Heart right ventricle (tissue), 16 donors: ENCODE results near the gene CLCN4. TPM values are rescaled to one million over a fixed set of nuclear protein-coding genes. Genes with fewer than 3 reads are reported as not detected.
A peak's percentile ranks its signal among the peaks of the same experiment; 100 is the strongest.

Experiments
- ATAC-seq, 8 donors: fragments of 200-7000 bp; cut with Tn5 transposase; one replicate each; pipeline ENCODE4 v1.9.1; 2020; ENCODE audit warnings: mild to moderate bottlenecking in 8 of 8, moderate library complexity in 8 of 8, moderate number of reproducible peaks in 1 of 8
- DNase-seq, 2 donors: peaks; one replicate each; pipeline ENCODE4 v3.0.0-alpha.2; 2020
- H3K27ac ChIP-seq, 10 donors: fragments of 200-600 bp; sonication (generic) in 2 of 10; one replicate each; pipeline versions ENCODE4 v1.5.0 to v1.8.0; 2020 to 2022; ENCODE audit warnings: mild to moderate bottlenecking in 3 of 10
- H3K27me3 ChIP-seq, 7 donors: fragments of 200-600 bp; one replicate each; pipeline ENCODE4 v1.8.0; 2021 to 2022; ENCODE audit warnings: mild to moderate bottlenecking in 2 of 7
- H3K36me3 ChIP-seq, 9 donors: fragments of 200-600 bp; sonication (generic) in 1 of 9; one replicate each; pipeline versions ENCODE4 v1.5.0 to v1.8.0; 2020 to 2022; ENCODE audit warnings: mild to moderate bottlenecking in 2 of 9
- H3K4me1 ChIP-seq, 9 donors: fragments of 200-600 bp; sonication (generic) in 1 of 9; one replicate each; pipeline versions ENCODE4 v1.5.0 to v1.8.0; 2020 to 2022; ENCODE audit warnings: mild to moderate bottlenecking in 4 of 9
- H3K4me3 ChIP-seq, 10 donors: fragments of 200-600 bp; sonication (generic) in 2 of 10; one replicate each; pipeline versions ENCODE4 v1.5.0 to v1.8.0; 2020 to 2022; ENCODE audit warnings: mild to moderate bottlenecking in 7 of 10, moderate library complexity in 2 of 10
- H3K9me3 ChIP-seq, 11 donors: fragments of 200-600 bp in 10 of 11; sonication (generic) in 2 of 11; one replicate each; pipeline versions ENCODE4 v1.5.0 to v1.8.0; 2013 to 2022; ENCODE audit warnings: mild to moderate bottlenecking in 2 of 11, control low read depth in 1 of 11, moderate library complexity in 1 of 11
- WGBS, 2 donors: extraction: QIAGEN DNeasy Blood & Tissue Kit; methylation state at CpG; one replicate each; pipeline ENCODE4 v1.1.7; 2013; ENCODE audit warnings: inconsistent platforms in 1 of 2; 5-methylcytosine and 5-hydroxymethylcytosine counted together
- intact Hi-C, 10 donors: fragments of 100-400 bp; cut with DNase I; formaldehyde crosslinking; loops; one replicate each; pipeline versions ENCODE4 v1.11.1 to v1.14.2; 2022
- polyA plus RNA-seq, 2 donors: library from polyadenylated mRNA; stranded (reverse); fragments of 200-250 nt; gene quantifications; one replicate each; pipeline ENCODE4 v1.2.3, GENCODE V29; 2013
- total RNA-seq, 10 donors: library from RNA; stranded (reverse); fragmentation: NEBNext Ultra II Directional in 3 of 10; extraction: Animal tissue kit (Norgen Biotek cat#: 25700) in 3 of 10; gene quantifications; one replicate each; pipeline versions ENCODE4 v1.2.1 to v1.2.4, GENCODE V29; 2021 to 2023
- TF ChIP-seq, protein P1 (sequence below), 9 donors: fragments of 200-600 bp; sonication (generic) in 2 of 9; IDR thresholded peaks; one replicate each; pipeline versions ENCODE4 v1.5.0 to v1.8.0; 2021 to 2022; ENCODE audit warnings: antibody characterized with exemption in 9 of 9, mild to moderate bottlenecking in 5 of 9, moderate library complexity in 1 of 9
- donor health status: Arrhythmogenic right ventricular cardiomyopathy.
- donor health status: ischemic (EF 13 %, LVEDD 7.1; RV severe dilation, severe dysfunction).
- donor health status: healthy with polysubstance abuse.
- donor health status: DM: no; HTN: yes; CAD: no.
- donor health status: DM: no; HTN: no; CAD: no.
- donor health status: ischemic (EF 25% LVEDD 6.9; RV normal size, moderate dysfunction).
- donor health status: ischemic (EF 25% LVEDD 5.7; RV mildly dilated, moderate dysfunction).
- donor health status: healthy.
- donor health status: DM: yes; HTN: yes; CAD: no.
- donor health status: Ischemic cardiomyopathy.
- donor health status: ischemic (EF 35%, LVEDD 5.7; RV mildly dilated, moderate dysfunction).
- donor health status: nonischemic (EF 11% LVEDD 7.7; RV severe dilation, severe dysfunction).
- donor health status: DM: yes; HTN: yes; CAD: no.
- donor health status: PGD.
- donor health status: ischemic (EF 29% LVEDD 5.4; RV normal size, mild dysfunction).
- donor health status: nonischemic (EF 23%, LVEDD 6.1; RV moderate dilation, normal function).

CLCN4 gene
- total and polyA plus RNA-seq, 12 donors, result 4.0 to 44.9 (median 32.0) TPM

DNA sequence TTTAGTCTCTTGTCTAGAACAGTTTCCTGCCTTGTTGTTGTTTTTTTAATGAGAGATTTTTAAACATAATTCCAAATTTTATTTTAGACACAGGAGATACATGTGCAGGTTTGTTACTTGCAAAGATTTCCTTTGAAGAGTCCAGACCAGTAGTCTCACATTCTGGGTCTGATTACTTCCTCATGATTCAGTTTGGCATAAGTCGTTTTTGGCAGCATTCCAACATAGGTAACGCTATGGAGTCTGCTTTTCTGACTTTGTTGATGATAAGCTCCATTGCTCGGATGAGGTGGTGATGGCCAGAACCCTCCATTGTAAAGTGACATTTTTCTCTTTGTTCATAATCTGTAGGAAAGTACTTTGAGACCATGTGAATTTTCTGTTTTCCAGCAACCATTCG lies 74.7 kb downstream of the CLCN4 start:
- 48 to 56% methylated on average over 4 of the region's 4 CpGs for WGBS, 2 donors
- intact Hi-C loops, result no loop called here
- DNase-seq, result no peak

DNA sequence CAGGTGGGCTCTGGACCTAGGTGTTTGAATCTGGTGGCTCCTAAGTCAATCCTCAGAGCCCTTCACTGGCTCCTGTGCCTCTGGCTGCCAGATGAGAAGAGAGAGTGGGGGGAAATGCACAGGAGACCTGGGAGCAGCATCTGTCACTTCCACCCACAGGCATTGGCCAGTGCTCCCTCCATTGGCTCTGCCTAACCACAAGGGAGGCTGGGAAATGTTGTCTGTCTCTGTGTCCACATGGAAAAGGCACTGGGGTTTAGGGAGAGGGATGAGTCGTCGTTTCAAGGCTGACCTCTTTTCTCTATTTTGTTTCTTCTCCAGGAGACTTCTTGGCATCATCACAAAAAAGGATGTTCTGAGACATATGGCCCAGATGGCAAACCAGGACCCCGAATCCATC lies 76.4 kb downstream of the CLCN4 start:
- Histone ChIP-seq H3K9me3 (no peaks in the 10 kb centered on the region), H3K4me3 (no peak overlapping the region), H3K36me3 (peaks cover 0 to 13% (median 0%) of the 10 kb centered on the region in 9 donors), H3K4me1 (no peaks in the 10 kb centered on the region), H3K27ac (no peak overlapping the region), H3K27me3 (peaks cover 0 to 10% (median 0%) of the 10 kb centered on the region in 7 donors)
- TF ChIP-seq, protein P1, sequence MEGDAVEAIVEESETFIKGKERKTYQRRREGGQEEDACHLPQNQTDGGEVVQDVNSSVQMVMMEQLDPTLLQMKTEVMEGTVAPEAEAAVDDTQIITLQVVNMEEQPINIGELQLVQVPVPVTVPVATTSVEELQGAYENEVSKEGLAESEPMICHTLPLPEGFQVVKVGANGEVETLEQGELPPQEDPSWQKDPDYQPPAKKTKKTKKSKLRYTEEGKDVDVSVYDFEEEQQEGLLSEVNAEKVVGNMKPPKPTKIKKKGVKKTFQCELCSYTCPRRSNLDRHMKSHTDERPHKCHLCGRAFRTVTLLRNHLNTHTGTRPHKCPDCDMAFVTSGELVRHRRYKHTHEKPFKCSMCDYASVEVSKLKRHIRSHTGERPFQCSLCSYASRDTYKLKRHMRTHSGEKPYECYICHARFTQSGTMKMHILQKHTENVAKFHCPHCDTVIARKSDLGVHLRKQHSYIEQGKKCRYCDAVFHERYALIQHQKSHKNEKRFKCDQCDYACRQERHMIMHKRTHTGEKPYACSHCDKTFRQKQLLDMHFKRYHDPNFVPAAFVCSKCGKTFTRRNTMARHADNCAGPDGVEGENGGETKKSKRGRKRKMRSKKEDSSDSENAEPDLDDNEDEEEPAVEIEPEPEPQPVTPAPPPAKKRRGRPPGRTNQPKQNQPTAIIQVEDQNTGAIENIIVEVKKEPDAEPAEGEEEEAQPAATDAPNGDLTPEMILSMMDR (IDR thresholded peaks at IDR 0.05), result no peak
- DNase-seq (no peak), ATAC-seq (no peak)
- 58 to 66% methylated on average over 3 of the region's 3 CpGs for WGBS, 2 donors
- intact Hi-C loops, result no loop called here

More for the DNA sequence above, 74.7 kb downstream of the CLCN4 start:
- H3K4me1 ChIP-seq, result no peaks in the 10 kb centered on the region
- TF ChIP-seq, protein P1 (IDR thresholded peaks at IDR 0.05), result no peak
- H3K27me3 ChIP-seq, result peaks cover 0 to 10% (median 0%) of the 10 kb centered on the region in 7 donors
- H3K9me3 ChIP-seq, result no peaks in the 10 kb centered on the region
- H3K36me3 ChIP-seq, result peaks cover 0 to 13% (median 0%) of the 10 kb centered on the region in 9 donors
- ATAC-seq, result no peak
- no peak overlapping the region for H3K4me3 ChIP-seq
- no peak overlapping the region for H3K27ac ChIP-seq

DNA sequence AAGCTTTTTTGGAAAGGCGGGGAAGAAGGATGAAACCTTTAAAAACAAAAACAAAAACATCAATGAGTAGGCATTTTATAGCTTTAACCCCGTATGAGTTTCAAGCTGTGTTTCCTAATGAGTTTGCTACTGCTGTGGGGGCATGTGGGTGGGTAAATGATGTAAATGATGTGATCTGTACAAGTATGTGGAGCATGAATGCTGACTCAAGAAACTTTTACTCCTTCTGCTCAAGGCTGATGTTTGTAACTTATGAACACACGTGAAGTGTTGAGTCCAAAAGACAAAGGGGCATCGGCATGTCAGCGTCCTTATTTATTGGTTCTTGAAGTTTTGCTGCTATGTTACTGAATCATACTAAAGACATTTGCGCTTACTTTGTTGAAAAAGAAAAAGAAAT lies 76.9 kb downstream of the CLCN4 start:
- no peak overlapping the region for H3K4me3 ChIP-seq
- no peak overlapping the region for H3K27ac ChIP-seq
- H3K4me1 ChIP-seq, result no peaks in the 10 kb centered on the region
- H3K9me3 ChIP-seq, result no peaks in the 10 kb centered on the region
- ATAC-seq (no peak), DNase-seq (no peak)
- TF ChIP-seq, protein P1 (IDR thresholded peaks at IDR 0.05), result no peak
- WGBS, 2 donors, result 89 to 92% methylated on average over 6 of the region's 6 CpGs
- peaks cover 0 to 13% (median 0%) of the 10 kb centered on the region in 9 donors for H3K36me3 ChIP-seq
- peaks cover 0 to 10% (median 0%) of the 10 kb centered on the region in 7 donors for H3K27me3 ChIP-seq
- intact Hi-C loops, result no loop called here

DNA sequence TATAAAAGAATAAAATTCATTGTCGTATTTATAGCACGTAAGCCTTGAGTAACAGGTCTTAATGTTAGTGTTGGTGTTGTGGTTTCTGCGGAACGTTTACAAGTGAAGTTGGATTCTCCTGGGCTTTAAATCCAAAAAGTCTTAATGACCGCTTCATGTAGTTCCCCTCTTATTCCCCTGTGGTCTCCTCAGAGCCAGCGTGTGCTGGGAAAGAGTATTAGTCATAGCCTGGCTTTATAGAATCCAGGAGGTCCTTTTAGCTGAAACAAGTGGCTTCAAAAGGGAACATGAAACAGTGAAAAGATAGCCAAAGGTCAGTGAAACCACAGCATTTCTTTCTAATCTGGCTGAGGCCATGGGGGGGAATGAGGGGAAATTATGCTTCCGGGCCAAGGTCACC lies 79.1 kb downstream of the CLCN4 start:
- no peaks in the 10 kb centered on the region for H3K9me3 ChIP-seq
- no peak for DNase-seq
- no peak overlapping the region for H3K4me3 ChIP-seq
- H3K27ac ChIP-seq, result peak overlapping the region in 1 of 10 donors; percentile 31
- peaks cover 0 to 10% (median 0%) of the 10 kb centered on the region in 7 donors for H3K27me3 ChIP-seq
- 70 to 79% methylated on average over 7 of the region's 7 CpGs for WGBS, 2 donors
- TF ChIP-seq, protein P1 (IDR thresholded peaks at IDR 0.05), result no peak
- H3K4me1 ChIP-seq, result no peaks in the 10 kb centered on the region
- ATAC-seq, result peak in 6 of 8 donors; percentile 21 to 76 (median 51)
- peaks cover 0 to 13% (median 0%) of the 10 kb centered on the region in 9 donors for H3K36me3 ChIP-seq
- intact Hi-C loops, result no loop called here
